GM23248 (cell line): Measurements from ENCODE around the gene CLTB. TPM values are rescaled to one million over a fixed set of nuclear protein-coding genes. Genes with fewer than 3 reads are reported as not detected.

ENCODE experiments used
- DNase-seq: peaks from one replicate; pipeline ENCODE4 v3.0.0-alpha.2; 2015
- H2AFZ ChIP-seq: fragments of 200-600 bp; sonication (generic); 2 replicates; pipeline ENCODE4 v1.6.1; 2016; ENCODE audit warnings: antibody characterized with exemption
- H3F3A ChIP-seq: fragments of 200-600 bp; sonication (generic); 2 replicates; pipeline ENCODE4 v1.6.1; 2016; ENCODE audit warnings: mild to moderate bottlenecking, antibody characterized with exemption, mixed run types; ENCODE audit not compliant: insufficient read depth
- H3K27ac ChIP-seq: fragments of 200-600 bp; sonication (generic); 2 replicates; pipeline ENCODE4 v1.5.1; 2016; ENCODE audit warnings: mild to moderate bottlenecking
- H3K27me3 ChIP-seq: fragments of 200-600 bp; sonication (generic); replicated peaks from 2 replicates; pipeline ENCODE4 v1.6.1; 2016; ENCODE audit warnings: mild to moderate bottlenecking; ENCODE audit not compliant: insufficient read depth
- H3K36me3 ChIP-seq: fragments of 200-600 bp; sonication (generic); 2 replicates; pipeline ENCODE4 v1.6.1; 2016; ENCODE audit warnings: low read depth, mild to moderate bottlenecking
- H3K4me1 ChIP-seq: fragments of 200-600 bp; sonication (generic); 2 replicates; pipeline ENCODE4 v1.6.1; 2016; ENCODE audit warnings: mild to moderate bottlenecking; ENCODE audit not compliant: insufficient read depth
- H3K4me2 ChIP-seq: fragments of 200-600 bp; sonication (generic); one replicate; pipeline ENCODE4 v1.6.1; 2016; ENCODE audit warnings: mild to moderate bottlenecking; ENCODE audit not compliant: unreplicated experiment
- H3K4me3 ChIP-seq: fragments of 200-600 bp; sonication (generic); 2 replicates; pipeline ENCODE4 v1.5.1; 2016; ENCODE audit warnings: mild to moderate bottlenecking
- H3K79me2 ChIP-seq: fragments of 200-600 bp; sonication (generic); 2 replicates; pipeline ENCODE4 v1.6.1; 2016; ENCODE audit warnings: mild to moderate bottlenecking; ENCODE audit not compliant: insufficient read depth
- H3K9ac ChIP-seq: fragments of 200-600 bp; sonication (generic); 2 replicates; pipeline ENCODE4 v1.6.1; 2016; ENCODE audit warnings: mild to moderate bottlenecking
- H3K9me2 ChIP-seq: fragments of 200-600 bp; sonication (generic); 2 replicates; pipeline ENCODE4 v1.6.1; 2016; ENCODE audit warnings: mixed run types, mild to moderate bottlenecking, moderate library complexity; ENCODE audit not compliant: insufficient read depth
- H3K9me3 ChIP-seq: fragments of 200-600 bp; sonication (generic); one replicate; pipeline ENCODE4 v1.6.1; 2017; ENCODE audit warnings: low read depth
- H4K20me1 ChIP-seq: fragments of 200-600 bp; sonication (generic); 2 replicates; pipeline ENCODE4 v1.6.0; 2016; ENCODE audit not compliant: insufficient read depth
- EZH2 ChIP-seq: fragments of 200-600 bp; sonication (generic); IDR thresholded peaks from 2 replicates; pipeline ENCODE4 v1.6.1; 2018; ENCODE audit warnings: antibody characterized with exemption, mild to moderate bottlenecking; ENCODE audit not compliant: insufficient read depth, poor library complexity, severe bottlenecking
- EZH2phosphoT487 ChIP-seq: fragments of 200-600 bp; sonication (generic); IDR thresholded peaks from 2 replicates; pipeline ENCODE4 v1.6.1; 2018; ENCODE audit warnings: antibody characterized with exemption, moderate library complexity, mild to moderate bottlenecking, low read depth; ENCODE audit not compliant: insufficient read depth
- WGBS, 2 experiments: methylation state at CpG; one replicate each; pipeline ENCODE4 v1.1.6; 2015 to 2017; ENCODE audit warnings: low lambda C conversion rate in 2 of 2, low coverage in 1 of 2; ENCODE audit errors: missing lambda C conversion rate in 2 of 2; 5-methylcytosine and 5-hydroxymethylcytosine counted together
- in situ Hi-C: fragments of 300-500 bp; cut with MboI; formaldehyde crosslinking; loops from 2 replicates; pipeline ENCODE4 v1.15.0; 2020
- polyA plus RNA-seq: library from polyadenylated mRNA; unstranded; fragments of >200 nt; fragmentation: Nextera tagmentation; extraction: Ambion mirVana; gene quantifications from 2 replicates; pipeline ENCODE4 v1.2.1, GENCODE V29; 2016
- total RNA-seq: library from RNA; depleted of rRNA; stranded (reverse); fragments of >200 nt; shearing (Covaris generic); gene quantifications from 2 replicates; pipeline ENCODE4 v1.2.3, GENCODE V29; 2014

CLTB gene
- total and polyA plus RNA-seq, 2 experiments from 2014 or later, result 128 to 130 TPM

- no peaks in the 10 kb centered on the region for H3K9me3 ChIP-seq
- H3F3A ChIP-seq, result no peaks in the 10 kb centered on the region
- H3K9ac ChIP-seq, result no peak overlapping the region
- no peaks in the 10 kb centered on the region for H3K27me3 ChIP-seq
- H3K36me3 ChIP-seq, result no peaks in the 10 kb centered on the region
- H3K4me3 ChIP-seq, result no peak overlapping the region
- TF ChIP-seq EZH2 (no peak), EZH2phosphoT487 (no peak)
- H3K4me1 ChIP-seq, result no peaks in the 10 kb centered on the region
- in situ Hi-C loops, result no loop called here
- no peak for DNase-seq
- WGBS, 2 experiments, result 93 to 94% methylated on average over 11 to 18 of the region's 18 CpGs
- no peak overlapping the region for H3K4me2 ChIP-seq
- no peaks in the 10 kb centered on the region for H4K20me1 ChIP-seq
- H3K27ac ChIP-seq, result no peak overlapping the region
- H2AFZ ChIP-seq, result no peak overlapping the region
- 0 out of 2 replicates have a peak, but pooled peaks cover 4% of the 10 kb centered on the region for H3K79me2 ChIP-seq
- H3K9me2 ChIP-seq, result no peaks in the 10 kb centered on the region
Observed at GRCh38 chr5:176397736-176398420, 18.5 kb downstream of the CLTB start.

DNA sequence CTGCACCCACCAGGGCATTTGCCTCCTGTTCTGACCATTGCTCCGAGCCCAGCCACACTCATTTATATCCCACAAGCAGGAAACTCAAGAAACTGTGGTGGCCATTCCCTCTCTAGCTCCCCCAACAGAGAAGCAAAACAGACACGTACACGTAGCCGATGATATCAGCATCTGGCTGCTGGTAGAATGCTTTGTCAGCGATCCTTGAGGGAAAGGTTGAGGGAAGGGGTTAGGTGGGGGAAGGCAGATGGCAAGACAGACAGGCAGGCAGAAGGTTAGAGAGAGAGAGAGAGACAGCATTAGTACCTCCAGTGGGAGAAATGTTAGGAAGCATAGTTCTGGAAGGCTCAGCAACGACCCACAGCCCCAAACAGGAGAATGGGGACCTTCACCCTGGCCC lies 20.0 kb downstream of the CLTB start:
- H3K9ac ChIP-seq, result no peak overlapping the region
- no peaks in the 10 kb centered on the region for H3F3A ChIP-seq
- H4K20me1 ChIP-seq, result no peaks in the 10 kb centered on the region
- 68 to 69% methylated on average over 6 of the region's 6 CpGs for WGBS, 2 experiments
- no peaks in the 10 kb centered on the region for H3K36me3 ChIP-seq
- no peaks in the 10 kb centered on the region for H3K9me3 ChIP-seq
- no peaks in the 10 kb centered on the region for H3K27me3 ChIP-seq
- H2AFZ ChIP-seq, result no peak overlapping the region
- no peaks in the 10 kb centered on the region for H3K9me2 ChIP-seq
- H3K4me1 ChIP-seq, result no peaks in the 10 kb centered on the region
- in situ Hi-C loops, result no loop called here
- no peak overlapping the region for H3K27ac ChIP-seq
- H3K79me2 ChIP-seq, result peaks cover 4% of the 10 kb centered on the region; the same call in 1 of the 2 replicates
- no peak overlapping the region for H3K4me3 ChIP-seq
- no peak for DNase-seq
- H3K4me2 ChIP-seq, result no peak overlapping the region
- TF ChIP-seq EZH2 (no peak), EZH2phosphoT487 (no peak)

- Histone ChIP-seq H3K27ac (no peak overlapping the region), H2AFZ (no peak overlapping the region), H3K9me3 (no peaks in the 10 kb centered on the region), H4K20me1 (no peaks in the 10 kb centered on the region), H3K36me3 (0 out of 2 replicates have a peak, but pooled peaks cover 3% of the 10 kb centered on the region), H3K9ac (no peak overlapping the region), H3F3A (peaks cover 6% of the 10 kb centered on the region; the same call in 1 of the 2 replicates), H3K27me3 (no peaks in the 10 kb centered on the region), H3K4me3 (no peak overlapping the region), H3K79me2 (peaks cover 15% of the 10 kb centered on the region), H3K4me1 (no peaks in the 10 kb centered on the region), H3K9me2 (no peaks in the 10 kb centered on the region), H3K4me2 (no peak overlapping the region)
- in situ Hi-C loops, result no loop called here
- 84 to 85% methylated on average over 10 to 11 of the region's 11 CpGs for WGBS, 2 experiments
- no peak for DNase-seq
- TF ChIP-seq EZH2, result no peak
- TF ChIP-seq EZH2phosphoT487, result no peak
Observed at GRCh38 chr5:176394881-176395675, 21.3 kb downstream of the CLTB start.

- Histone ChIP-seq H3K9me2 (no peaks in the 10 kb centered on the region), H3K27ac (no peak overlapping the region), H3F3A (peaks cover 13% of the 10 kb centered on the region), H3K79me2 (peaks cover 17% of the 10 kb centered on the region), H3K4me1 (peaks cover 5% of the 10 kb centered on the region; the same call in 1 of the 2 replicates), H3K27me3 (no peaks in the 10 kb centered on the region), H3K9me3 (no peaks in the 10 kb centered on the region), H3K4me2 (no peak overlapping the region), H2AFZ (no peak overlapping the region), H3K36me3 (0 out of 2 replicates have a peak, but pooled peaks cover 3% of the 10 kb centered on the region), H3K4me3 (no peak overlapping the region), H4K20me1 (no peaks in the 10 kb centered on the region), H3K9ac (no peak overlapping the region)
- TF ChIP-seq EZH2phosphoT487 (no peak), EZH2 (no peak)
- in situ Hi-C loops, result no loop called here
- 87 to 91% methylated on average over 9 of the region's 9 CpGs for WGBS, 2 experiments
- no peak for DNase-seq
Observed at GRCh38 chr5:176394096-176394495, 22.2 kb downstream of the CLTB start.
